Smooth muscle cell (in vitro differentiated cells): ENCODE measurements around the gene FAM193A. TPM values are rescaled to one million over a fixed set of nuclear protein-coding genes. Genes with fewer than 3 reads are reported as not detected.

ENCODE experiments used
- DNase-seq: peaks from one replicate; lab custom pipeline; 2025; ENCODE audit not compliant: unreplicated experiment; lab: John Stamatoyannopoulos, UW
- H2AFZ ChIP-seq: fragments of 200-600 bp; sonication (generic); 2 replicates; pipeline ENCODE4 v1.6.0; 2016; ENCODE audit warnings: antibody characterized with exemption, low read depth, mild to moderate bottlenecking
- H3F3A ChIP-seq: fragments of 200-600 bp; sonication (generic); 2 replicates; pipeline ENCODE4 v1.6.0; 2017; ENCODE audit warnings: antibody characterized with exemption, low read depth
- H3K27ac ChIP-seq: fragments of 200-600 bp; sonication (generic); 2 replicates; pipeline ENCODE4 v1.5.1; 2016; ENCODE audit warnings: low read depth, mild to moderate bottlenecking
- H3K27me3 ChIP-seq: fragments of 200-600 bp; sonication (generic); 2 replicates; pipeline ENCODE4 v1.6.1; 2016; ENCODE audit warnings: low read depth, mild to moderate bottlenecking
- H3K36me3 ChIP-seq: fragments of 200-600 bp; sonication (generic); 2 replicates; pipeline ENCODE4 v1.5.1; 2016; ENCODE audit warnings: low read depth
- H3K4me1 ChIP-seq: fragments of 200-600 bp; sonication (generic); 2 replicates; pipeline ENCODE4 v1.5.1; 2016; ENCODE audit warnings: low read depth
- H3K4me2 ChIP-seq: fragments of 200-600 bp; sonication (generic); 2 replicates; pipeline ENCODE4 v1.6.0; 2016; ENCODE audit warnings: mild to moderate bottlenecking
- H3K4me3 ChIP-seq: fragments of 200-600 bp; sonication (generic); 2 replicates; pipeline ENCODE4 v1.5.1; 2016; ENCODE audit warnings: mild to moderate bottlenecking
- H3K79me2 ChIP-seq: fragments of 200-600 bp; sonication (generic); 2 replicates; pipeline ENCODE4 v1.6.0; 2016; ENCODE audit warnings: low read depth, mild to moderate bottlenecking
- H3K9ac ChIP-seq: fragments of 200-600 bp; sonication (generic); 2 replicates; pipeline ENCODE4 v1.6.0; 2016; ENCODE audit warnings: low read depth
- H3K9me3 ChIP-seq: fragments of 200-600 bp; sonication (generic); replicated peaks from 2 replicates; pipeline ENCODE4 v1.5.1; 2016; ENCODE audit warnings: low read depth
- H4K20me1 ChIP-seq: fragments of 200-600 bp; sonication (generic); 2 replicates; pipeline ENCODE4 v1.6.0; 2016; ENCODE audit warnings: low read depth
- WGBS: methylation state at CpG from one replicate; pipeline ENCODE4 v1.1.7; 2016; ENCODE audit warnings: low lambda C conversion rate; 5-methylcytosine and 5-hydroxymethylcytosine counted together
- polyA plus RNA-seq: library from polyadenylated mRNA; unstranded; fragments of >200 nt; fragmentation: Nextera tagmentation; extraction: Ambion mirVana; gene quantifications from 2 replicates; pipeline ENCODE4 v1.2.1, GENCODE V29; 2016
- total RNA-seq: library from RNA; depleted of rRNA; stranded (reverse); fragments of >200 nt; gene quantifications from 2 replicates; pipeline ENCODE4 v1.2.3, GENCODE V29; 2014
- TF ChIP-seq, protein P1 (sequence below): fragments of 200-600 bp; sonication (generic); IDR thresholded peaks from 2 replicates; pipeline ENCODE4 v1.5.1; 2017; ENCODE audit warnings: borderline replicate concordance, mild to moderate bottlenecking, antibody characterized with exemption; ENCODE audit not compliant: insufficient read depth, poor library complexity, severe bottlenecking

FAM193A gene
- total and polyA plus RNA-seq, 2 experiments from 2014 or later: 8.3 to 12.2 TPM

GRCh38 chr4:2765832-2766526 is 229.5 kb downstream of the FAM193A start:
- H3K9ac ChIP-seq: no peak overlapping the region
- H3K4me2 ChIP-seq: no peak overlapping the region
- H3F3A ChIP-seq: peaks cover 14% of the 10 kb centered on the region
- H3K4me3 ChIP-seq: no peak overlapping the region
- H3K27ac ChIP-seq: no peak overlapping the region
- H3K36me3 ChIP-seq: no peaks in the 10 kb centered on the region
- H4K20me1 ChIP-seq: no peaks in the 10 kb centered on the region
- H3K27me3 ChIP-seq: no peaks in the 10 kb centered on the region
- TF ChIP-seq, protein P1, sequence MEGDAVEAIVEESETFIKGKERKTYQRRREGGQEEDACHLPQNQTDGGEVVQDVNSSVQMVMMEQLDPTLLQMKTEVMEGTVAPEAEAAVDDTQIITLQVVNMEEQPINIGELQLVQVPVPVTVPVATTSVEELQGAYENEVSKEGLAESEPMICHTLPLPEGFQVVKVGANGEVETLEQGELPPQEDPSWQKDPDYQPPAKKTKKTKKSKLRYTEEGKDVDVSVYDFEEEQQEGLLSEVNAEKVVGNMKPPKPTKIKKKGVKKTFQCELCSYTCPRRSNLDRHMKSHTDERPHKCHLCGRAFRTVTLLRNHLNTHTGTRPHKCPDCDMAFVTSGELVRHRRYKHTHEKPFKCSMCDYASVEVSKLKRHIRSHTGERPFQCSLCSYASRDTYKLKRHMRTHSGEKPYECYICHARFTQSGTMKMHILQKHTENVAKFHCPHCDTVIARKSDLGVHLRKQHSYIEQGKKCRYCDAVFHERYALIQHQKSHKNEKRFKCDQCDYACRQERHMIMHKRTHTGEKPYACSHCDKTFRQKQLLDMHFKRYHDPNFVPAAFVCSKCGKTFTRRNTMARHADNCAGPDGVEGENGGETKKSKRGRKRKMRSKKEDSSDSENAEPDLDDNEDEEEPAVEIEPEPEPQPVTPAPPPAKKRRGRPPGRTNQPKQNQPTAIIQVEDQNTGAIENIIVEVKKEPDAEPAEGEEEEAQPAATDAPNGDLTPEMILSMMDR: no peak
- H3K9me3 ChIP-seq: no peaks in the 10 kb centered on the region
- H2AFZ ChIP-seq: no peak overlapping the region
- H3K4me1 ChIP-seq: peaks cover 7% of the 10 kb centered on the region
- no peak for DNase-seq
- H3K79me2 ChIP-seq: no peaks in the 10 kb centered on the region
- WGBS: 87% methylated on average over 12 of the region's 12 CpGs

DNA sequence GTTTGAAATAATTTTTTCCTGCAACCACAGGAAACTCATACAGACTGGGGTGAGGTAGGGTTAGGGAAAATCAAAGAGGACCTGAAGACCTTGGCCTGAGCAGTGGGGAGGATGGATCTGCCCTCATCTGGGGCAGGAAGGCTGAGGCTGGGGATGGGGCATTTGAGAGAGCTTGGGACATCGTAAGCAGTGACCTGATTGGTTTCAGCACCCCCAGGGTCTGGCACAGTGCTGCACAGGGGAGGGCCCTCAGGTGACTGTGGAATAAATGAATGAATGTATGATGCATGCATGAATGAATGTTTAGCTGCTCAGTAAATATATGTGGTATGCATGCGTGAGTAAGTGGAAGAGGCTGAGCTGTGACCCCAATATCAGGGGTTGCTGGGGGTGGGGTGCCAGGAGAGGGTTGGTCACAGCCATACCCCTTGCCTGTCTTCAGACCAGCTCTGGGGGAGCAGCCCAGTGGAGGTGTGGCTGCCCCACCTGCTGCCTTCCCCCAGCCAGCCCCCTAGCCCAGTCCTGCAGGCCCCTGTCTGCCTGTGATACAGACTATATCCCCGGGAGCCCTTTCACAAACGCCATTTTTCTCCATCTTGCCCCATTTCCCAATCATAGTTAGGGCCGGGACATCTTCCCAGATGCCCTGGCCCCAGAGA is 230.7 kb downstream of the FAM193A start:
- Histone ChIP-seq H2AFZ (no peak overlapping the region), H3K4me2 (no peak overlapping the region), H3K4me3 (no peak overlapping the region), H3K9ac (no peak overlapping the region), H3K36me3 (no peaks in the 10 kb centered on the region), H3K4me1 (peaks cover 7% of the 10 kb centered on the region), H3K9me3 (no peaks in the 10 kb centered on the region), H3K79me2 (no peaks in the 10 kb centered on the region), H4K20me1 (no peaks in the 10 kb centered on the region), H3F3A (peaks cover 14% of the 10 kb centered on the region), H3K27me3 (no peaks in the 10 kb centered on the region), H3K27ac (no peak overlapping the region)
- DNase-seq: no peak
- WGBS: 72% methylated on average over 5 of the region's 5 CpGs
- TF ChIP-seq, protein P1: no peak

DNA sequence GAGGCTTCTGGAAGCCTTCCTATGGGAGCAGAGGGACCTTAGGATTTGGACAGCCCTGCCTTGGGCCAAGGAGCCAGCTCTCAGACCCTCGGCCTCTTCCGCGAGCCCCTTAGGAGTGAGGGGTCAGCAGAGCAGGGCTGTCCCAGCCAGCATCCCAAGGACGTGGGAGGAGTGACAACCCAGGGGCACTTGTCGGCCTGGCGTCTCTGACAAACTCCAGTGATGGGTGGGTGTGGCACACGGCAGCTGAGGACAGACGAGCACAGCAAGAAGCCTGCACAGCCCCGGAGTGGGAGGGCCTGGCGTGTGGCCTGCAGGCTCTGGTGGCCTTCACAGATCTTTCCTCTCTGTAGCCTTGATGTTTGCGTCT is 231.2 kb downstream of the FAM193A start:
- no peak for DNase-seq
- Histone ChIP-seq H3K79me2 (no peaks in the 10 kb centered on the region), H2AFZ (no peak overlapping the region), H3K4me2 (no peak overlapping the region), H3K36me3 (no peaks in the 10 kb centered on the region), H3K9ac (no peak overlapping the region), H3F3A (peaks cover 14% of the 10 kb centered on the region), H3K4me3 (no peak overlapping the region), H3K9me3 (no peaks in the 10 kb centered on the region), H3K4me1 (peaks cover 7% of the 10 kb centered on the region), H4K20me1 (no peaks in the 10 kb centered on the region), H3K27me3 (no peaks in the 10 kb centered on the region), H3K27ac (no peak overlapping the region)
- TF ChIP-seq, protein P1: no peak
- 16% methylated on average over 11 of the region's 11 CpGs for WGBS

DNA sequence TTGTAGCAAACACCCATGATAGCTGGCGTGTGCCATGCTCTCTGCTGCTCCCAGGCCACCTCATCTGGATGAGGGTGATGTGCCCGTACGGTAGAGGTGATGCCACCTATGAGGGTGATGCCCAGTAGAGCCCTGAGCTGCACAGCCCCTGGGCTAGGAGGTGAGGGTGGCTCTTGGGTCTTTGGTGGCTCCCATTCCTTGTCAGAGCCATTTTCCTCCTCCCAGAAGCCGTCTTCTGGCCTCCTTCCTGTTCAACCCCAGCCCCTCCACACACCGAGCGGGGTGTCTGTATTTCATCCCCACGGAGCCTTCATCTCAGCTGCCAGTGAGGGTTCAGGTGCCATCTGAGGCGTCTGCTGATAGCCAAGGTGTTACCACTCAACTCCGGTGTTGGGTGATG is 231.7 kb downstream of the FAM193A start:
- H3K27me3 ChIP-seq: no peaks in the 10 kb centered on the region
- H3K4me3 ChIP-seq: no peak overlapping the region
- peaks cover 14% of the 10 kb centered on the region for H3F3A ChIP-seq
- peaks cover 7% of the 10 kb centered on the region for H3K4me1 ChIP-seq
- H3K4me2 ChIP-seq: no peak overlapping the region
- no peak for DNase-seq
- H4K20me1 ChIP-seq: no peaks in the 10 kb centered on the region
- TF ChIP-seq, protein P1: no peak
- no peaks in the 10 kb centered on the region for H3K79me2 ChIP-seq
- no peaks in the 10 kb centered on the region for H3K9me3 ChIP-seq
- no peak overlapping the region for H3K9ac ChIP-seq
- H2AFZ ChIP-seq: no peak overlapping the region
- 72% methylated on average over 9 of the region's 9 CpGs for WGBS
- no peaks in the 10 kb centered on the region for H3K36me3 ChIP-seq
- H3K27ac ChIP-seq: no peak overlapping the region
